ENCODE measurements around the gene SMIM45.
A peak's percentile ranks its signal among the peaks of the same experiment; 100 is the strongest.

Gene SMIM45

DNA sequence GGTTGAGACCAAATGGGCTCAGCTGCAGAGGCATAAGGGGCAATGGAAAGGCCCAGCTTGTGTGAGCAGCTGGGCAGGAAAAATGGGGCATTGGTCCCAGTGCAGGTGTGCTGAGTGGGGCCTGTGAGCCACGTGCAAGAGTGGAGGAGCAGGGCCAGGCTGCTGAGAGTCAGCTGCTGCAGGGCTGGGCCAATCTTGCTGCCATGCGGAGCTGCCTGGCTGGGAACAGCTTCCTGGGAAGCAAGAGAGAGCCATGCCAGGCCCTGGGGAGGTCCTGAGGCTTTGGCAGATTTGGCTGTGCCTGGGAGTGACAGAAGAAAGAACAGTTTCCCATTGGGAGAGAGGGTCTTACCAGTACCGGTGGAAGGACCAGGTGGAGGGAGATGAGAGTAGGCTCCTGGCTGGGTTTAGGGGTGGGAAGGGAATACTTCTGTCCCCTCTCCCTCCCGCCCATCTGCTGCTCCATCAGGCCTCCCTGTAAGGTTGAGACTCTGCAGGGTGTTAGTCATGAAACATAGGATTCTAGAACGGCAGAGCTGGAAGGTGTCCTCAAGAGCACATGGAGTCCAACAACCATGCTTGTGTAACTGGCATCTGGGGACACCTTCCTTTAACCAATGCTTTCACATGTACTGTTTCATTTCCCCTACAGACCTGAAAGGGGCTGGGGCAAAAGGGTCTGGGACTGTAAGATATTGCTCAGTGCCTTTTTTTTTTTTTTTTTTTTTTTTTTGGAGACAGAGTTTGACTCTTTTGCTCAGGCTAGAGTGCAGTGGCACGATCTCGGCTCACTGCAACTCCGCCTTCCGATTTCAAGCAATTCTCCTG, 27.7 kb downstream of the SMIM45 start:
- in situ Hi-C loops (cut with MboI), result no loop called here
- no peaks in the 10 kb centered on the region for H3K9me3 ChIP-seq (replicated peaks; ENCODE audit: control insufficient read depth, insufficient read depth, low read length)
- no peak overlapping the region; the same call in 1 of the 2 replicates for H2AFZ ChIP-seq (ENCODE audit: control insufficient read depth, low read depth, low read length)
- no peak for TF ChIP-seq BCL3 (IDR thresholded peaks at IDR 0.05; ENCODE audit: borderline replicate concordance, insufficient read depth, low read depth, low read length, poor library complexity, severe bottlenecking)
- no peak for TF ChIP-seq CHD4 (IDR thresholded peaks at IDR 0.05)
- TF ChIP-seq SMAD1 (IDR thresholded peaks at IDR 0.05; ENCODE audit: low read depth, partially characterized antibody), result no peak
- no peak for TF ChIP-seq BCL11A (IDR thresholded peaks at IDR 0.05; ENCODE audit: low read depth, low read length)
- no peak for TF ChIP-seq HDGF (IDR thresholded peaks at IDR 0.05)
- TF ChIP-seq MEF2B (IDR thresholded peaks at IDR 0.05; ENCODE audit: partially characterized antibody, poor library complexity, severe bottlenecking), result no peak
- no peak for TF ChIP-seq IRF3 (IDR thresholded peaks at IDR 0.05)
- TF ChIP-seq RB1 (IDR thresholded peaks at IDR 0.05; ENCODE audit: borderline replicate concordance), result no peak
- TF ChIP-seq CREM (IDR thresholded peaks at IDR 0.05; ENCODE audit: low read depth), result no peak
- no peak for TF ChIP-seq ATF7 (IDR thresholded peaks at IDR 0.05; ENCODE audit: low read depth)
- H3K36me3 ChIP-seq (ENCODE audit: control insufficient read depth in 2 of 2, insufficient read depth in 2 of 2, low read length in 1 of 2), result no peaks in the 10 kb centered on the region
- H4K20me1 ChIP-seq (ENCODE audit: control insufficient read depth, insufficient read depth), result no peaks in the 10 kb centered on the region
- ChIA-PET SMC1A (ENCODE audit: uncharacterized antibody, unreplicated experiment) (no interaction called here), RAD21 (ENCODE audit: unreplicated experiment) (no interaction called here), POLR2A (interaction anchor here (0.7 to 0.8 kb wide), 2 partner anchors 9 to 79 kb away, joined by 3 to 4 read pairs; no protein-coding TSS in a partner anchor), CTCF (no interaction called here)
- 76% methylated on average over 9 of the region's 9 CpGs for WGBS (ENCODE audit: insufficient coverage, insufficient replicate concordance, low lambda C conversion rate, missing lambda C conversion rate)
- H3K27ac ChIP-seq (ENCODE audit: control insufficient read depth, insufficient read depth), result no peak overlapping the region
- H3K27me3 ChIP-seq (replicated peaks in 1 of 2; ENCODE audit: control insufficient read depth in 2 of 2, insufficient read depth in 2 of 2, low read length in 1 of 2), result peaks cover 5 to 12% of the 10 kb centered on the region in 2 experiments
- peak; percentile 56; the same call in 2 of the 3 replicates for ATAC-seq
- BruUV-seq (replicated peaks), result no TSS peak
- no peak overlapping the region for H3K4me3 ChIP-seq
- FAIRE-seq, result peak; percentile 56
- no peak for DNase-seq (ENCODE audit: low read depth, low spot score)
- H3K79me2 ChIP-seq (ENCODE audit: control insufficient read depth, insufficient read depth, low read length), result no peaks in the 10 kb centered on the region
- peaks cover 7% of the 10 kb centered on the region for H3K4me1 ChIP-seq (ENCODE audit: control insufficient read depth, insufficient read depth, low read length)
- no peak overlapping the region for H3K9ac ChIP-seq (ENCODE audit: control insufficient read depth, insufficient read depth, low read length)
- intact Hi-C loops (cut with micrococcal nuclease; ENCODE audit: unreplicated experiment), result no loop called here
- no peak overlapping the region for H3K4me2 ChIP-seq (ENCODE audit: control insufficient read depth, insufficient read depth)
